Measurements from ENCODE around the gene FARP1.

FARP1 gene, protein sequence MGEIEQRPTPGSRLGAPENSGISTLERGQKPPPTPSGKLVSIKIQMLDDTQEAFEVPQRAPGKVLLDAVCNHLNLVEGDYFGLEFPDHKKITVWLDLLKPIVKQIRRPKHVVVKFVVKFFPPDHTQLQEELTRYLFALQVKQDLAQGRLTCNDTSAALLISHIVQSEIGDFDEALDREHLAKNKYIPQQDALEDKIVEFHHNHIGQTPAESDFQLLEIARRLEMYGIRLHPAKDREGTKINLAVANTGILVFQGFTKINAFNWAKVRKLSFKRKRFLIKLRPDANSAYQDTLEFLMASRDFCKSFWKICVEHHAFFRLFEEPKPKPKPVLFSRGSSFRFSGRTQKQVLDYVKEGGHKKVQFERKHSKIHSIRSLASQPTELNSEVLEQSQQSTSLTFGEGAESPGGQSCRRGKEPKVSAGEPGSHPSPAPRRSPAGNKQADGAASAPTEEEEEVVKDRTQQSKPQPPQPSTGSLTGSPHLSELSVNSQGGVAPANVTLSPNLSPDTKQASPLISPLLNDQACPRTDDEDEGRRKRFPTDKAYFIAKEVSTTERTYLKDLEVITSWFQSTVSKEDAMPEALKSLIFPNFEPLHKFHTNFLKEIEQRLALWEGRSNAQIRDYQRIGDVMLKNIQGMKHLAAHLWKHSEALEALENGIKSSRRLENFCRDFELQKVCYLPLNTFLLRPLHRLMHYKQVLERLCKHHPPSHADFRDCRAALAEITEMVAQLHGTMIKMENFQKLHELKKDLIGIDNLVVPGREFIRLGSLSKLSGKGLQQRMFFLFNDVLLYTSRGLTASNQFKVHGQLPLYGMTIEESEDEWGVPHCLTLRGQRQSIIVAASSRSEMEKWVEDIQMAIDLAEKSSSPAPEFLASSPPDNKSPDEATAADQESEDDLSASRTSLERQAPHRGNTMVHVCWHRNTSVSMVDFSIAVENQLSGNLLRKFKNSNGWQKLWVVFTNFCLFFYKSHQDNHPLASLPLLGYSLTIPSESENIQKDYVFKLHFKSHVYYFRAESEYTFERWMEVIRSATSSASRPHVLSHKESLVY

DNA sequence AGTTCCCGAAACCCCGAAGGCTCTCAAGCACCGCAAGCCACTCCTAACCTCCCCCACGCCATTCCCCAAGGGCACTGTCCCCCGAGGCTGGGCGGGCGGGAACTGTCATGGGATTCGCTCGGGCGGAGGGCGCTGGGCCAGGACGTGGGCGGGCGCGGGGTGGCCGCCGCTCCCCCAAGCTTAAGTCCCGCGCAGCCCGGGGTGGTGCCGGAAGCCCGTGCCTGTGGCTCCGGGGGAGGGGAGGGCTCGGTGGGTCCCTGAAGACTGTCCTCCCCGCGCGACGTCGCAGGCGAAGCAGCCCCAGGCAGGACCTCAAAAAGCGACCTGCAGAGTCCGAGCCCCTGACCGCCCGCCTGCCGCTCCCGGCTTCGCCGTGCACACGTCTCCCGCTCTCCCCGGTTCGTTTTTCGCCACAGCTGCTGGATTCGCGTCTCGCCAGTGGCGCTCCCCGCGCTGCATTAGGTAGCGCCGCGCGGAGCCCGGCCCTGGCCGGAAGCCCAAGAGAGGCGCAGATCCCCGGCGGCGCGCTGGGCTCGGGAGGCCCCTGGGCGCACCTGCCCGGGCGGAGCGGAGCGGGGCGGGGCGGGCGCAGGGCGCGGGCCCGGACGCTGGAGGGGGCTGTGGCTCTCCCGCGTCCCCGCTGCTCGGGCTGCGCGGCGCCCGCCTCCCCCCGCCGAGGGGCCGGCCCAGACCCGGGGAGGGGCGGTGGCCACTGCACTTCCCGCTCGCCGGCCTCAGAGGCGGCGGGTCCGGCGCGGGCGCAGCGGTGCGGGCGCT, at the start of gene FARP1:
FARP1 (plus strand) TSS at position 715 of the 777 bp plus-strand sequence. CDS start 70,149 bp downstream, outside the sequence.
- no peak for DNase-seq

GRCh38 chr13:98094678-98095266, 48.1 kb upstream of the FARP1 start:
- DNase-seq = no peak

- no peak for DNase-seq
These were observed 46.8 kb upstream of the FARP1 start for GRCh38 chr13:98096059-98096458.

GRCh38 chr13:98097749-98098148, 45.1 kb upstream of the FARP1 start:
- no peak for DNase-seq

GRCh38 chr13:98098516-98098915, 44.4 kb upstream of the FARP1 start:
- no peak for DNase-seq

DNA sequence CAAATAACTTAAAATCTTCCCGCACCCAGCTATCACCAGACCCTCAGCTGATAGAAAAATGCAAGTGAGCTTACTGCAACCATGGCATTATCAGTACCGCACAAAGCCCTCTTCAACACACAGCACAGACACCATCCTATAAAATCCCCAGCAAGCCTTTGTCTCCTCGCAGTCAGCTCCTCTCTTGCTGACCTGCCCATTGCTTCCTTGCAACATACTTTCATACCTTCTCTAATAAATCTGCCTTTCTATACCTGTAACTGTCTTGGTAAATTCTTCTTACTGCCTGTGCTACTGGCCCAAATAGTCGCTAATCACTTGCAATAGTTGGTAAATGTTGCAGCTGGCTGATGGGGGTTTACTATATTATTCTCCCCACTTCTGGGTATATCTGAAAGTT, 43.3 kb upstream of the FARP1 start:
- no peak for DNase-seq

- DNase-seq = no peak
These were observed 42.4 kb upstream of the FARP1 start for GRCh38 chr13:98100481-98100880.

DNA sequence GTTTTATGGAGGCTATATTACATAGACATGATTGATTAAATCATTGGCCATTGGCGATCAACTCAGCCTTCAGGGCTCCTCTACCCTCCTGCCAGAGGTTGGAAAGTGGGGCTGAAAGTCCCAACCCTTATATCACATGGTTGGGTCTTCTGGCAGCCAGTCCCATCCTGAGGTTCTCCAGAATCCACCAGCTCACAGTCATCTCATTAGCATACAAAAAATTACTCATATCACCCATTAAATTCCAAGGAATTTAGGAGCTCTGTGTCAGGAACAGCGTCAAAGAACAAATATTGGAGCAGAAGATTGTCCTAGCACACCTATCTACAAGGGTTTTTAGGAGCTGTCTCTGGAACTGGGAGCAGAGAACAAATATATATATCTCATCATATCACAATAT, 39.4 kb upstream of the FARP1 start:
- no peak for DNase-seq

- no peak for DNase-seq
These were observed 38.7 kb upstream of the FARP1 start for GRCh38 chr13:98103942-98104880.

GRCh38 chr13:98105929-98106336, 37.0 kb upstream of the FARP1 start:
- no peak for DNase-seq

GRCh38 chr13:98108341-98108740, 34.6 kb upstream of the FARP1 start:
- DNase-seq = no peak

DNA sequence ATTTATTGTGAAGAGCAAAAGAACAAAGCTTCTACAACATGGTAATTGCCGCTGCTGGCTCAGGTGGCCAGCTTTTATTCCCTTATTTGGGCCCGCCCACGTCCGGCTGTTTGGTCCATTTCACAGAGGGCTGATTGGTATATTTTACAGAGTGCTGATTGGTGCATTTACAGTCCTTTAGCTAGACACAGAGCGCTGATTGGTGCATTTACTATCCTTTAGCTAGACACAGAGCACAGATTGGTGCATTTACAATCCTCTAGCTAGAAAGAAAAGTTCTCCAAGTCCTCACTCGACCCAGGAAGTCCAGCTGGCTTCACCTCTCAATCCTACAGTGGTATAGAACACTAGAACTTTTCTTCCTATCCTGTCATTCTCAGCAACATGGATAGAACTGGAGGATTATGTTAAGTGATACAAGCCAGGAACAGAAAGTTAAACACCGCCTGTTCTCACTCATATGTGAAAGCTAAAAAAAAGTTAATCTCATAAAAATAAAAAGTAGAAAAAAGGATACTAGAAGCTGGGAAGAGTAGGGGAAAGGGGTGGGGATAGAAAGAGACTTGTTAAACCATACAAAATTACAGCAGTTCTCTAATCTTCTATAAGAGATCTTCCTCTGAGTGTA, 33.6 kb upstream of the FARP1 start:
- no peak for DNase-seq

DNA sequence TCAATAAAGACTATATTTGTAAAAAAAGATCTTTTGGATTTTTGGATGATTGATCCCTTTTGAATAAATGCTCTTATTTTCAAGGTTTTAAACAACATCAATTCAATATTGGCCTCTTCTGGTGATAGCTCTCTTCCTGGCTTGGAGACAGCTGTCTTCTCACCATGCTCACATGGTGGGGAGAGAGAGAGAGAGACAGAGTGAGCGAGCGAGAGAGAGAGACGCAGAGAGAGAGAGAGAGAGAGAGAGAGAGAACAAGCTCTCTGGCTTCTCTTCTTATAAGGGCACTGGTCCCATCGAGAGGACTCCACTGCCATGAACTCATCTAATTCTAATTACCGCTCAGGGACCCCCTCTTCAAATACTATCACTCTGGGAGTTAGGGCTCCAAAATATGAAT, 32.1 kb upstream of the FARP1 start:
- no peak for DNase-seq

GRCh38 chr13:98111168-98112098, 31.5 kb upstream of the FARP1 start:
- no peak for DNase-seq

DNA sequence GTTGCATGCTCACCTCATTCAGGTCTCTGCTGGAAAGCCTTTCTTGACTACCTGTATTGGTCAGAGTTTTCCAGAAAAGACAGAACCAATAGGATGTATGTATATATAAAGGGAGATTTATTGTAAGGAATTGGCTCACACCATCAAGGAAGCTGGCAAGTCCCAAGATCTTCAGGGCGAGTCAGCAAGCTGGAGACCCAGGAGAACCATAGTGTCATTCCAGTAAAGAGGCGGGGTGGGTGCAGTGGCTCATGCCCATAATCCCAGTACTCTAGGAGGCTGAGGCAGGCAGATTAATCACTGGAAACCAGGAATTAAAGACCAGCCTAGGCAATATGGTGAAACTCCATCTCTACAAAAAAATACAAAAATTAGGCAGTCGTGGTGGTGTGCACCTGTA, 30.4 kb upstream of the FARP1 start:
- no peak for DNase-seq

- DNase-seq = no peak
These were observed 24.0 kb upstream of the FARP1 start for GRCh38 chr13:98118865-98119264.

DNA sequence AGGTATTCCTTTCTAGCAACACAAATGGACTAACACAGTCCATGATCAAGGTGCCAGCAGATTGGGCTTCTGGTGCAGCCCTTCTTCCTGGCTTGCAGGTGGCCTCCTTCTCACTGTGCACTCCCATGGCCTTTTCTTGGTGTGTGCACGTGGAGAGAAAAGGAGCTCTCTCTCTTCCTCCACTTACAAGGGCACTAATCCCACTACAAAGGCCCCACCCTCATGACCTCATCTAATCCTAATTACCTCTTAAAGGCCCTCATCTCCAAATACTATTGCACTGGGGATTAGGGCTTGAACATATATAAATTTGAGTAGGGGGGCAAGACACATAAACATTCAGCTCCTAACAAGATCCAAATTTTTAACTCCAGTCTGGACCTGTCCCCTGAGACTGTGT, 19.7 kb upstream of the FARP1 start:
- no peak for DNase-seq

- no peak for DNase-seq
These were observed 13.7 kb upstream of the FARP1 start for GRCh38 chr13:98129059-98129746.

GRCh38 chr13:98133946-98134345, 8.9 kb upstream of the FARP1 start:
- DNase-seq = no peak
